ENCODE data around the gene FYCO1.

DNA sequence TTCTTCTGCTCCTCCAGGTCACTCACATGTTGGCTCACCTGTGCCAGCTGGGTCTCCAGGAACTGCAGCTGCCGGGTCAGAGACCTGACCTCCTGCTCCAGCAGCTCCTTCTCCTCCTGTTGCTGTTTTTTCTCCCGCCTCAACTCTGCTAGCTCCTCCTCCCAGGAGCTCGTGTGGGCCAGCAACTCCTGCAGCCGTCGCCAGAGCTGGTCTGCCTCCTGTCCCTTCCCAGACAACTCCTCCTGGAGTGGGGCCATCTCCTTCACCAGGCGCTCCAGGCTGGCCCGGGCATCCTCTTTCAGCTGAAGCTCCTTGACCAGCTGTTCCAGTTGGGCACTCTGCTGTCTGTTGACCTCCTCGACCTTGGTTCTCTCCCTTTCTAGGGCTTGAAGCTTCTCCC, 27.9 kb downstream of the FYCO1 start:
- TF ChIP-seq CTCF (conservative IDR thresholded peaks at IDR 0.05 in 1 of 2, IDR thresholded peaks at IDR 0.05 in 1 of 2; ENCODE audit: extremely low read depth in 1 of 2, insufficient read depth in 1 of 2, low read depth in 1 of 2, low read length in 2 of 2) (no peak), EZH2 (IDR thresholded peaks at IDR 0.05; ENCODE audit: borderline replicate concordance, low read length) (no peak)
